ENCODE results near the gene IBTK. TPM values are rescaled to one million over a fixed set of nuclear protein-coding genes. Genes with fewer than 3 reads are reported as not detected.

The IBTK gene
- total and polyA plus RNA-seq, 2 donors from 2014 or later, result 17.2 to 38.4 TPM

DNA sequence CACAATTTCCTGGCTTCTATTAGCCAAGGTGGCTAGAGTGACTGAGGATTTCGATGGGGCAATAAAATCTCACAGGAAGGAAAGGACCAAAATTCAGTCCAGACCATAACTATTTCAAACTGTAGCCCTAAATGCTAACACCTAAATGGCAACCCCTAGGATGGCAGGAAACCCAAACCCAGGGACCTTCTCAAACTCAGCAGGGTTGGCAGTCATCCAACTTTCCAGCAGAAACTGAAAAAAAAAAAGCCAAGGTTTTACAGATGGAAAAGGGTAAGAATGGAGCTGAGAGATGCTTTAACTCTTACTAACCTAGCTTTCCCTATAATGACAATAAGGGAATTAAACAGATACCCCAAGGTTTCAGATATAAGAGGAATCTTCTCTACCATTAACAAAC, 10.5 kb downstream of the IBTK start:
- Histone ChIP-seq H3K9me3 (ENCODE audit: control insufficient read depth in 2 of 3, insufficient read depth in 1 of 3, low read length in 3 of 3) (no peaks in the 10 kb centered on the region), H3K27ac (ENCODE audit: low read depth in 2 of 2, low read length in 2 of 2) (no peak overlapping the region), H3K27me3 (ENCODE audit: control insufficient read depth, insufficient read depth, low read length) (no peaks in the 10 kb centered on the region), H3K4me1 (ENCODE audit: control insufficient read depth in 2 of 3, insufficient read depth in 2 of 3, low read depth in 1 of 3, low read length in 3 of 3) (no peaks in the 10 kb centered on the region), H3K9ac (ENCODE audit: low read length in 3 of 3) (no peak overlapping the region), H3K36me3 (ENCODE audit: control insufficient read depth in 2 of 3, insufficient read depth in 3 of 3, low read length in 3 of 3) (peaks cover 0 to 6% (median 2%) of the 10 kb centered on the region in 3 donors), H3K4me3 (ENCODE audit: low read length in 3 of 3) (no peak overlapping the region)
- TF ChIP-seq, protein P1, sequence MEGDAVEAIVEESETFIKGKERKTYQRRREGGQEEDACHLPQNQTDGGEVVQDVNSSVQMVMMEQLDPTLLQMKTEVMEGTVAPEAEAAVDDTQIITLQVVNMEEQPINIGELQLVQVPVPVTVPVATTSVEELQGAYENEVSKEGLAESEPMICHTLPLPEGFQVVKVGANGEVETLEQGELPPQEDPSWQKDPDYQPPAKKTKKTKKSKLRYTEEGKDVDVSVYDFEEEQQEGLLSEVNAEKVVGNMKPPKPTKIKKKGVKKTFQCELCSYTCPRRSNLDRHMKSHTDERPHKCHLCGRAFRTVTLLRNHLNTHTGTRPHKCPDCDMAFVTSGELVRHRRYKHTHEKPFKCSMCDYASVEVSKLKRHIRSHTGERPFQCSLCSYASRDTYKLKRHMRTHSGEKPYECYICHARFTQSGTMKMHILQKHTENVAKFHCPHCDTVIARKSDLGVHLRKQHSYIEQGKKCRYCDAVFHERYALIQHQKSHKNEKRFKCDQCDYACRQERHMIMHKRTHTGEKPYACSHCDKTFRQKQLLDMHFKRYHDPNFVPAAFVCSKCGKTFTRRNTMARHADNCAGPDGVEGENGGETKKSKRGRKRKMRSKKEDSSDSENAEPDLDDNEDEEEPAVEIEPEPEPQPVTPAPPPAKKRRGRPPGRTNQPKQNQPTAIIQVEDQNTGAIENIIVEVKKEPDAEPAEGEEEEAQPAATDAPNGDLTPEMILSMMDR (IDR thresholded peaks at IDR 0.05; ENCODE audit: borderline replicate concordance, extremely low read depth, insufficient read depth), result no peak
- no peak for FAIRE-seq
- peak in 1 of 5 donors; percentile 17 for DNase-seq
- intact Hi-C loops (cut with DNase I), result no loop called here

DNA sequence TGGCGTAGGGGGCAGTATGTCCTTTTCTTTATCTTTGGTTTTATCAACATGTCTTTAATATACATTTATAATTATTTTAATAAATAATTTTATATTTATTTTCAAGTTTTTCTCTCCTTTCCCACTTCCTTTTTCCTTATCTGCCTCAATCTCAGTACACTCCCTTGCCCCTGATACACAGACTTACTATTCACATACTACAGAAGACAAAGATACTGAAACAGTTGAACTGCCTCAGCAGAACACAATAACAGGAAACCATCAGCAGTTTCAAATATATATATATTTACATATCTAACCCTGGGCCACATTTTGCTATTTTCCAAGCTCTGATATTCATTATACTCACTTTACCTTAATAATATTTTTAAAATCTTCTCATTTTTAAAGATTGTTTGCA, 19.8 kb downstream of the IBTK start:
- Histone ChIP-seq H3K4me1 (ENCODE audit: control insufficient read depth in 2 of 3, insufficient read depth in 2 of 3, low read depth in 1 of 3, low read length in 3 of 3) (no peaks in the 10 kb centered on the region), H3K27me3 (ENCODE audit: control insufficient read depth, insufficient read depth, low read length) (no peaks in the 10 kb centered on the region), H3K9me3 (ENCODE audit: control insufficient read depth in 2 of 3, insufficient read depth in 1 of 3, low read length in 3 of 3) (no peaks in the 10 kb centered on the region), H3K36me3 (ENCODE audit: control insufficient read depth in 2 of 3, insufficient read depth in 3 of 3, low read length in 3 of 3) (peaks cover 3 to 20% (median 16%) of the 10 kb centered on the region in 3 donors), H3K27ac (ENCODE audit: low read depth in 2 of 2, low read length in 2 of 2) (no peak overlapping the region), H3K9ac (ENCODE audit: low read length in 3 of 3) (no peak overlapping the region), H3K4me3 (ENCODE audit: low read length in 3 of 3) (no peak overlapping the region)
- FAIRE-seq (no peak), DNase-seq (no peak)
- intact Hi-C loops (cut with DNase I), result no loop called here
- TF ChIP-seq, protein P1 (IDR thresholded peaks at IDR 0.05; ENCODE audit: borderline replicate concordance, extremely low read depth, insufficient read depth), result no peak

DNA sequence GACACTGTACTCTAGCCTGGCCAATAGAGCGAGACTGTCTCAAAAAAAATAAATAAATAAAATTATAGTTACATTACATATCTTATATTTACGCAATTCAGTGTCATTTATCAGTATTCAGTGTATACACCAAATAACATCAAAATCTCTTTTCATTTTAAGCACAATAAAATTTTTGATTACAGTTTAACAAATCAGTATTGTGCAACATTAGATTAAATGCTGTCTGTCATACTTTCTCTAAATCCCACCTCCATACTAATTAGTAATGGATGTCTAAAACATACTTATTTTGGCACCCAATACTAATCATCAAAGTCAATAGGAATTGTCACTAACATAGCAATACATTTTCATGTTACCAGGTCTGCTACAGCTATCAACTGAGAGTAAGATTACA, 27.4 kb downstream of the IBTK start:
- no peaks in the 10 kb centered on the region for H3K4me1 ChIP-seq (ENCODE audit: control insufficient read depth in 2 of 3, insufficient read depth in 2 of 3, low read depth in 1 of 3, low read length in 3 of 3)
- DNase-seq (no peak), FAIRE-seq (no peak)
- no peak overlapping the region for H3K27ac ChIP-seq (ENCODE audit: low read depth in 2 of 2, low read length in 2 of 2)
- H3K27me3 ChIP-seq (ENCODE audit: control insufficient read depth, insufficient read depth, low read length), result no peaks in the 10 kb centered on the region
- peaks cover 3 to 21% (median 20%) of the 10 kb centered on the region in 3 donors for H3K36me3 ChIP-seq (ENCODE audit: control insufficient read depth in 2 of 3, insufficient read depth in 3 of 3, low read length in 3 of 3)
- H3K4me3 ChIP-seq (ENCODE audit: low read length in 3 of 3), result no peak overlapping the region
- H3K9me3 ChIP-seq (ENCODE audit: control insufficient read depth in 2 of 3, insufficient read depth in 1 of 3, low read length in 3 of 3), result no peaks in the 10 kb centered on the region
- intact Hi-C loops (cut with DNase I), result no loop called here
- TF ChIP-seq, protein P1 (IDR thresholded peaks at IDR 0.05; ENCODE audit: borderline replicate concordance, extremely low read depth, insufficient read depth), result no peak
- no peak overlapping the region for H3K9ac ChIP-seq (ENCODE audit: low read length in 3 of 3)

DNA sequence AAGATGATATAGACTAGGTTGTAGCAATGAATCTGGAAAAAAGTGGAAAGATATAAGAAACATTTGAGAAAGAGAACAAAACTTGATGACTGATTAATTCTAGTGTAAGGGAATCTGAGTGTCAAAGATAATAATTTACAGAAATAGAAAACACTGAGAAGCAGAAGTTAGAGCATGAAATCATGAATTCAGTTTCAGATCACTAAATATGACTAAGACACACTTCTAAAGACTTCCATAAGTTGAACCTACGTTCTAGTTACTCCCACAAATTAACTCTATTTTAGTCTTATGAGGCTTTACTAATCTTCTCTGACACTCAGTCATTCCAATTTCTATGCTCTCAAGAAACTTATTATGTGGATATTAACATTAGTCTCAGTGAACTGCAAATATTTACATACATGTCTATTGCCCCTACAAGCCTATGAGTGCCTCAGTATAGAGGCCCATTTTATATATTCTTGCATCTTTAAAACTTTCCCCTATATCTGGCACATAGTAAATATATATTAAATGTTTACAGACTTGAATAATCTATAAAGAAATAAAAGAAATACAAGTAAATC, 30.4 kb downstream of the IBTK start:
- no peak overlapping the region for H3K9ac ChIP-seq (ENCODE audit: low read length in 3 of 3)
- DNase-seq (no peak), FAIRE-seq (no peak)
- no peaks in the 10 kb centered on the region for H3K4me1 ChIP-seq (ENCODE audit: control insufficient read depth in 2 of 3, insufficient read depth in 2 of 3, low read depth in 1 of 3, low read length in 3 of 3)
- H3K36me3 ChIP-seq (ENCODE audit: control insufficient read depth in 2 of 3, insufficient read depth in 3 of 3, low read length in 3 of 3), result peaks cover 3 to 19% (median 13%) of the 10 kb centered on the region in 3 donors
- intact Hi-C loops (cut with DNase I), result no loop called here
- H3K4me3 ChIP-seq (ENCODE audit: low read length in 3 of 3), result no peak overlapping the region
- H3K9me3 ChIP-seq (ENCODE audit: control insufficient read depth in 2 of 3, insufficient read depth in 1 of 3, low read length in 3 of 3), result no peaks in the 10 kb centered on the region
- no peak overlapping the region for H3K27ac ChIP-seq (ENCODE audit: low read depth in 2 of 2, low read length in 2 of 2)
- H3K27me3 ChIP-seq (ENCODE audit: control insufficient read depth, insufficient read depth, low read length), result no peaks in the 10 kb centered on the region
- TF ChIP-seq, protein P1 (IDR thresholded peaks at IDR 0.05; ENCODE audit: borderline replicate concordance, extremely low read depth, insufficient read depth), result no peak
